Measurements from ENCODE around the gene TRNAU1AP.

TRNAU1AP gene

GRCh38 chr1:28577738-28578536 is 25.1 kb downstream of the TRNAU1AP start:
- Histone ChIP-seq H3K36me3 (replicated peaks; ENCODE audit: insufficient read depth, low read length) (peaks cover 22% of the 10 kb centered on the region), H3K27ac (ENCODE audit: low read length) (peak overlapping the region; percentile 80; the same call in 1 of the 2 replicates), H3F3A (ENCODE audit: insufficient read depth, low read length) (peaks cover 67% of the 10 kb centered on the region), H3K4me2 (ENCODE audit: low read depth, low read length) (no peak overlapping the region; the same call in 1 of the 2 replicates), H3K4me3 (ENCODE audit: low read length) (no peak overlapping the region), H3K9me2 (replicated peaks; ENCODE audit: insufficient read depth, low read length) (no peaks in the 10 kb centered on the region), H3K4me1 (ENCODE audit: low read length) (peaks cover 29% of the 10 kb centered on the region), H3K9me3 (replicated peaks; ENCODE audit: insufficient read depth, low read length) (no peaks in the 10 kb centered on the region), H2AFZ (ENCODE audit: low read length) (no peak overlapping the region), H3K9ac (ENCODE audit: low read length) (no peak overlapping the region), H3K27me3 (replicated peaks; ENCODE audit: insufficient read depth, low read length) (no peaks in the 10 kb centered on the region), H4K20me1 (ENCODE audit: insufficient read depth, low read length) (peaks cover 40% of the 10 kb centered on the region), H3K79me2 (ENCODE audit: low read length) (peaks cover 38% of the 10 kb centered on the region)
- TF ChIP-seq EZH2 (optimal IDR thresholded peaks at IDR 0.05; ENCODE audit: low read depth, low read length) (no peak), EZH2phosphoT487 (IDR thresholded peaks at IDR 0.05; ENCODE audit: low read length) (no peak)
- TF ChIP-seq, protein P1, sequence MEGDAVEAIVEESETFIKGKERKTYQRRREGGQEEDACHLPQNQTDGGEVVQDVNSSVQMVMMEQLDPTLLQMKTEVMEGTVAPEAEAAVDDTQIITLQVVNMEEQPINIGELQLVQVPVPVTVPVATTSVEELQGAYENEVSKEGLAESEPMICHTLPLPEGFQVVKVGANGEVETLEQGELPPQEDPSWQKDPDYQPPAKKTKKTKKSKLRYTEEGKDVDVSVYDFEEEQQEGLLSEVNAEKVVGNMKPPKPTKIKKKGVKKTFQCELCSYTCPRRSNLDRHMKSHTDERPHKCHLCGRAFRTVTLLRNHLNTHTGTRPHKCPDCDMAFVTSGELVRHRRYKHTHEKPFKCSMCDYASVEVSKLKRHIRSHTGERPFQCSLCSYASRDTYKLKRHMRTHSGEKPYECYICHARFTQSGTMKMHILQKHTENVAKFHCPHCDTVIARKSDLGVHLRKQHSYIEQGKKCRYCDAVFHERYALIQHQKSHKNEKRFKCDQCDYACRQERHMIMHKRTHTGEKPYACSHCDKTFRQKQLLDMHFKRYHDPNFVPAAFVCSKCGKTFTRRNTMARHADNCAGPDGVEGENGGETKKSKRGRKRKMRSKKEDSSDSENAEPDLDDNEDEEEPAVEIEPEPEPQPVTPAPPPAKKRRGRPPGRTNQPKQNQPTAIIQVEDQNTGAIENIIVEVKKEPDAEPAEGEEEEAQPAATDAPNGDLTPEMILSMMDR (IDR thresholded peaks at IDR 0.05; ENCODE audit: low read length), result no peak
- peak; percentile 30 for DNase-seq

GRCh38 chr1:28578696-28579218 is 25.9 kb downstream of the TRNAU1AP start:
- Histone ChIP-seq H3F3A (ENCODE audit: insufficient read depth, low read length) (peaks cover 69% of the 10 kb centered on the region), H3K27me3 (replicated peaks; ENCODE audit: insufficient read depth, low read length) (no peaks in the 10 kb centered on the region), H3K36me3 (replicated peaks; ENCODE audit: insufficient read depth, low read length) (peaks cover 22% of the 10 kb centered on the region), H2AFZ (ENCODE audit: low read length) (no peak overlapping the region), H3K9ac (ENCODE audit: low read length) (no peak overlapping the region), H3K79me2 (ENCODE audit: low read length) (peaks cover 38% of the 10 kb centered on the region), H3K4me2 (ENCODE audit: low read depth, low read length) (peak overlapping the region; percentile 9; the same call in 1 of the 2 replicates), H4K20me1 (ENCODE audit: insufficient read depth, low read length) (peaks cover 40% of the 10 kb centered on the region), H3K4me3 (ENCODE audit: low read length) (no peak overlapping the region), H3K9me2 (replicated peaks; ENCODE audit: insufficient read depth, low read length) (no peaks in the 10 kb centered on the region), H3K27ac (ENCODE audit: low read length) (peak overlapping the region; percentile 80; the same call in 1 of the 2 replicates), H3K4me1 (ENCODE audit: low read length) (peaks cover 29% of the 10 kb centered on the region), H3K9me3 (replicated peaks; ENCODE audit: insufficient read depth, low read length) (no peaks in the 10 kb centered on the region)
- TF ChIP-seq EZH2phosphoT487 (IDR thresholded peaks at IDR 0.05; ENCODE audit: low read length), result no peak
- no peak for TF ChIP-seq EZH2 (optimal IDR thresholded peaks at IDR 0.05; ENCODE audit: low read depth, low read length)
- TF ChIP-seq, protein P1 (IDR thresholded peaks at IDR 0.05; ENCODE audit: low read length), result no peak
- DNase-seq, result no peak

DNA sequence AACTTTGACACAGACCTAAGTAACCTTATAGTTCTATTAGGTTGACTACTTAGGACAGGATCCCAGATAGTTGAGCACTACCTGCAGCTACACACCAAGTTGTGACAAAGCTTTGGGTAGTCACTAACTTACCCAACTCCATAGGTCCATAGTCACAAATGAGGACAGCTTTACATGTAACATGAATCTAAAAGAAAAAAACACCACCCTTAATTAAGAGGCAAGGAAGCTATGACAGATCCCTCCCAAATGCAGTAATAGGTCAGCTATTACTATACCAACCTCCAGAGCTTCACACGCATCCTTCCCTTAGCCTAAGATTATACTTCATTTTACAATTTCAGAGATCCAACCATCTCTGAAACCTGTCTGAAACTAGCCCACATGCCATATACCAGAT is 26.5 kb downstream of the TRNAU1AP start:
- DNase-seq, result no peak
- Histone ChIP-seq H3K9me3 (replicated peaks; ENCODE audit: insufficient read depth, low read length) (no peaks in the 10 kb centered on the region), H3K27ac (ENCODE audit: low read length) (peak overlapping the region; percentile 80; the same call in 1 of the 2 replicates), H4K20me1 (ENCODE audit: insufficient read depth, low read length) (peaks cover 40% of the 10 kb centered on the region), H3K4me1 (ENCODE audit: low read length) (peaks cover 29% of the 10 kb centered on the region), H3K79me2 (ENCODE audit: low read length) (peaks cover 38% of the 10 kb centered on the region), H3K9me2 (replicated peaks; ENCODE audit: insufficient read depth, low read length) (no peaks in the 10 kb centered on the region), H3F3A (ENCODE audit: insufficient read depth, low read length) (peaks cover 67% of the 10 kb centered on the region), H3K27me3 (replicated peaks; ENCODE audit: insufficient read depth, low read length) (no peaks in the 10 kb centered on the region), H3K9ac (ENCODE audit: low read length) (peak overlapping the region; percentile 96; the same call in 1 of the 2 replicates), H2AFZ (ENCODE audit: low read length) (no peak overlapping the region), H3K36me3 (replicated peaks; ENCODE audit: insufficient read depth, low read length) (peaks cover 22% of the 10 kb centered on the region), H3K4me3 (ENCODE audit: low read length) (peak overlapping the region; percentile 99), H3K4me2 (ENCODE audit: low read depth, low read length) (peak overlapping the region; percentile 84)
- no peak for TF ChIP-seq EZH2phosphoT487 (IDR thresholded peaks at IDR 0.05; ENCODE audit: low read length)
